A673 (cell line): ENCODE results near the gene RAB8B. TPM values are rescaled to one million over a fixed set of nuclear protein-coding genes. Genes with fewer than 3 reads are reported as not detected.

ENCODE experiments used
- BruUV-seq: library from RNA; stranded (reverse); fragments of 400-500 nt; replicated peaks from 2 replicates; lab custom pipeline; 2021; lab: Mats Ljungman, UMichigan
- CTCF ChIA-PET: fragments of 300-600 bp; sonication (Branson Sonifier 250); formaldehyde crosslinking; loops from one replicate; lab custom pipeline; 2022; ENCODE audit warnings: antibody characterized with exemption; lab: Charles Lee
- POLR2A ChIA-PET: fragments of 300-600 bp; sonication (Branson Sonifier 250); formaldehyde crosslinking; loops from one replicate; lab custom pipeline; 2022; ENCODE audit warnings: antibody characterized with exemption; ENCODE audit not compliant: low non-redundant PET; lab: Charles Lee
- DNase-seq: peaks from one replicate; pipeline ENCODE4 v3.0.0-alpha.2; 2015; ENCODE audit warnings: low spot score
- H3K27ac ChIP-seq: fragments of 200-600 bp; sonication (generic); 2 replicates; pipeline ENCODE4 v1.5.1; 2016; ENCODE audit warnings: mixed run types, low read depth, mild to moderate bottlenecking, mixed read lengths, antibody characterized with exemption, low read length; ENCODE audit not compliant: poor library complexity, severe bottlenecking
- H3K27me3 ChIP-seq: fragments of 200-600 bp; sonication (generic); replicated peaks from 2 replicates; pipeline ENCODE4 v1.6.1; 2017; ENCODE audit warnings: mixed run types, low read depth, mild to moderate bottlenecking, mixed read lengths, antibody characterized with exemption, low read length; ENCODE audit not compliant: insufficient read depth, poor library complexity
- H3K36me3 ChIP-seq: fragments of 200-600 bp; sonication (generic); 2 replicates; pipeline ENCODE4 v1.6.1; 2016; ENCODE audit warnings: mixed run types, mild to moderate bottlenecking, mixed read lengths, antibody characterized with exemption, low read length; ENCODE audit not compliant: insufficient read depth, poor library complexity, severe bottlenecking
- H3K4me1 ChIP-seq: fragments of 200-600 bp; sonication (generic); 2 replicates; pipeline ENCODE4 v1.6.1; 2017; ENCODE audit warnings: mixed run types, mild to moderate bottlenecking, mixed read lengths, antibody characterized with exemption, low read length; ENCODE audit not compliant: insufficient read depth, poor library complexity, severe bottlenecking
- H3K4me3 ChIP-seq: fragments of 200-600 bp; sonication (generic); 2 replicates; pipeline ENCODE4 v1.5.1; 2016; ENCODE audit warnings: low read depth, mixed run types, mild to moderate bottlenecking, mixed read lengths, low read length; ENCODE audit not compliant: poor library complexity, severe bottlenecking
- H3K9me3 ChIP-seq: fragments of 200-600 bp; sonication (generic); 2 replicates; pipeline ENCODE4 v1.6.1; 2016; ENCODE audit warnings: mixed run types, low read depth, mild to moderate bottlenecking, mixed read lengths, antibody characterized with exemption, low read length; ENCODE audit not compliant: poor library complexity, severe bottlenecking
- CTCF ChIP-seq: fragments of 300-800, 200-600 bp; sonication (generic); conservative IDR thresholded peaks from 2 replicates; pipeline ENCODE4 v1.5.1; 2017; ENCODE audit warnings: low read depth, mild to moderate bottlenecking, antibody characterized with exemption, low read length, moderate library complexity, mixed read lengths
- EZH2 ChIP-seq: fragments of 200-600 bp; sonication (generic); IDR thresholded peaks from 2 replicates; pipeline ENCODE4 v1.6.1; 2017; ENCODE audit warnings: borderline replicate concordance, low read depth, mild to moderate bottlenecking, mixed read lengths, antibody characterized with exemption, low read length; ENCODE audit not compliant: poor library complexity, severe bottlenecking
- intact Hi-C: fragments of 100-400 bp; cut with micrococcal nuclease; formaldehyde crosslinking; loops from one replicate; pipeline ENCODE4 v1.10.0; 2022; ENCODE audit not compliant: unreplicated experiment
- total RNA-seq: library from RNA; stranded (reverse); gene quantifications from 2 replicates; pipeline ENCODE4 v1.2.3, GENCODE V29; 2021

RAB8B gene
- total RNA-seq, 1 experiment from 2014 or later = 29.1 TPM

- ChIA-PET POLR2A (interaction anchor here (0.6 kb wide), 1 partner anchor 187 kb away, joined by 3 read pairs; no protein-coding TSS in a partner anchor), CTCF (no interaction called here)
- Histone ChIP-seq H3K4me3 (peak overlapping the region; percentile 94), H3K4me1 (peaks cover 10% of the 10 kb centered on the region), H3K27me3 (no peaks in the 10 kb centered on the region), H3K27ac (no peak overlapping the region), H3K9me3 (no peaks in the 10 kb centered on the region), H3K36me3 (no peaks in the 10 kb centered on the region)
- intact Hi-C loops = loop anchor here (5.0 kb wide), 2 partner anchors 69 to 89 kb away; partner anchors contain the start of gene APH1B
- BruUV-seq = no TSS peak
- TF ChIP-seq CTCF (no peak), EZH2 (no peak)
- DNase-seq = no peak
Observed at GRCh38 chr15:63188247-63188925, 1.0 kb upstream of the RAB8B start.

GRCh38 chr15:63189941-63190768, 749 bp downstream of the RAB8B start:
- intact Hi-C loops = loop anchor here (5.0 kb wide), 2 partner anchors 67 to 87 kb away; partner anchors contain the start of gene APH1B
- Histone ChIP-seq H3K36me3 (no peaks in the 10 kb centered on the region), H3K4me1 (peaks cover 23% of the 10 kb centered on the region), H3K27me3 (no peaks in the 10 kb centered on the region), H3K9me3 (no peaks in the 10 kb centered on the region), H3K27ac (peak overlapping the region; percentile 80), H3K4me3 (peak overlapping the region; percentile 94)
- CTCF ChIA-PET = no interaction called here
- BruUV-seq = no TSS peak
- TF ChIP-seq CTCF (no peak), EZH2 (no peak)
- POLR2A ChIA-PET = no interaction called here
- no peak for DNase-seq

GRCh38 chr15:63190769-63191649, 1.6 kb downstream of the RAB8B start:
- CTCF ChIA-PET = no interaction called here
- TF ChIP-seq EZH2 (no peak), CTCF (no peak)
- no peaks in the 10 kb centered on the region for H3K9me3 ChIP-seq
- BruUV-seq = no TSS peak
- intact Hi-C loops = no loop called here
- no peak for DNase-seq
- H3K4me3 ChIP-seq = peak overlapping the region; percentile 94
- H3K27ac ChIP-seq = no peak overlapping the region
- POLR2A ChIA-PET = no interaction called here
- H3K36me3 ChIP-seq = no peaks in the 10 kb centered on the region
- peaks cover 29% of the 10 kb centered on the region for H3K4me1 ChIP-seq
- H3K27me3 ChIP-seq = no peaks in the 10 kb centered on the region
